Bladder microvascular endothelial cell (primary cell): Measurements from ENCODE around the gene ZFYVE27. TPM values are rescaled to one million over a fixed set of nuclear protein-coding genes. Genes with fewer than 3 reads are reported as not detected.

ENCODE experiments used
- total RNA-seq: library from RNA; depleted of rRNA; stranded (reverse); fragments of >200 nt; gene quantifications from 2 replicates; pipeline ENCODE4 v1.2.3, GENCODE V29; 2014

The ZFYVE27 gene
- 10.8 and 24.2 TPM in 2 replicates for total RNA-seq

GRCh38 chr10:97736902-97737769 is at the start of gene ZFYVE27:
TSS of gene ZFYVE27 (plus strand) at chr10:97737128. CDS start at chr10:97738478, 1,350 bp downstream.

DNA sequence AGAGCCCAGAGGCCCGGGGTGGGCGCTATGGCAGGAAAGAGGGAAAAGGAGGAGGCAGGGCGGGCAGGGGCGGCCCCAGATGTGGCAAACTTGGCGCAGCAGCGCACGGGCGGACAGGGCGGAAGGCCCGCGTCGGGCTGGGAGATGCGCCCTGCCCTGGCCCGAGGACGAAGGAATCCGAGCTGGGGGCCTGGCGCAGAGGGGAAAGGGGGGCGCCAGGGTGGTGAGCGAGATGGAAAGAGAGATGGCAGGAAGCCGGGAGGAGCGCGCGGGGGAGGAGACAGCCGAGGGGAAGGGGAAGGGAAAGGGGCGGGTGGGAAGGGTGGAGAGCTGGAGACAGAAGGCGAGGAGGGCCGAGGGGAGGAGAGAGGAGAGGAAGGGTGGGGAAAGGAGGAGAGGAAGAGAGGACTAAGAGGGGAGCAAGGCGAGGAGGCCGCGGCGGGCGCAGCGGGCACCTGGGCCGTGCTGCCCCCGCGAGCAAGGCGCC is 23.5 kb upstream of the ZFYVE27 start, which contains the start of gene MARVELD1:
Gene MARVELD1, plus strand, starts transcription at position 392 of the 487 bp plus-strand sequence. CDS start 147 bp downstream, outside the sequence.

DNA sequence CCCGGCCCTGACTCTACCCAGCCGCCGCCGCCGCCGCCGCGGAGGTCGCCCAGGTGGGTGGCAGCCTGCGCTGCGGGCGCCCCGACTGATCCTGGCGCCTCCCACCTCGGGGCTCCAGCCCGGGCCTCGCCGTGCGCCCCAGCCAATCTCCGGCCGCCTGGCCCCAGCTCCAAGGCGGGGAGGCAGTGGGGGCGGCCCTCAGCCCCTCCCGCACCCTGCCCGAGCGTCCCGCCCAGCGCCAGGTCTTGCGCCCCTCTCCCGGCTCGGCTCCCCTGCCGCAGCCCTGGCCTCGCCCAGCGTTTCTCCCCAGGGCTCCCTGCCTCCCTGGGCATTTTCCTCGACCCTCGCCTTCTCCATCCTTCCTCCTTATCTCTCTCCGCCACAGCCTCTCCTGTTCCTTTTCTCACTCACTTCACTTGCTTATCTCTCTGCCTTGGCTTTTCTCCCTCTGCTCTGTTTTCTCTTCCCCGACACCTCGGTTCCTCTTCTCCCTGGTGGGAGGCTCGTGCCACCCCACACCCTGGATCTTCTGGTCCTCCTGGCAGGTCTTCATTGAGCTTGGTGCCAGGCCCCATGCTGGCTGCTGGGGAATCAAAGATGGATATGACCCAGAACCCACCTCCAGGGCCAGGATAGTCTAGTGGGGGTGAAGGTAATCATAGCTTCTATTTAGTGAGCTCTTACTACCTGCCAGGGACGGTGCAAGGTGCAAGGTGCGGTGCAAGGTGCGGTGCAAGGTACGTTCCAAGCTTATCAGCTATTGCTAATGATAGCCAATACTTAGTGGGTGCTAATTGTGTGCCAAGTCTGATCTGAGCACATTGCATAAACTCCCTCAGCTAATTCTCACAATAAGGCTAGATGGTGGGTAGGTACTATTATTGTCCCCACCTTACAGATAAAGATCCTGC is 35.2 kb downstream of the ZFYVE27 start, which contains the start of gene SFRP5:
Gene SFRP5, minus strand, starts transcription at position 87 of the 911 bp plus-strand sequence. CDS start 166 bp downstream, outside the sequence.

Other genes with a start within 250 kb of the ZFYVE27 start
- gene MMS19, start 238.7 kb upstream of the ZFYVE27 start, total RNA-seq, result 59.3 and 78.1 TPM in 2 replicates
- 38.5 and 41.0 TPM in 2 replicates for gene UBTD1, start 238.2 kb upstream of the ZFYVE27 start, total RNA-seq
- gene ANKRD2, start 164.3 kb upstream of the ZFYVE27 start, total RNA-seq, result 0.44 and 0.49 TPM in 2 replicates
- gene HOGA1, start 152.7 kb upstream of the ZFYVE27 start, total RNA-seq, result 0.16 and 0.25 TPM in 2 replicates
- gene C10orf62, start 147.4 kb upstream of the ZFYVE27 start, total RNA-seq, result 0.06 TPM in 1 of 2 replicates, not detected in the other
- 2.3 and 3.8 TPM in 2 replicates for gene MORN4, start 103.6 kb upstream of the ZFYVE27 start, total RNA-seq
- gene PI4K2A, start 96.5 kb upstream of the ZFYVE27 start, total RNA-seq, result 8.4 and 13.6 TPM in 2 replicates
- gene AVPI1, start 49.9 kb upstream of the ZFYVE27 start, total RNA-seq, result 1.3 and 3.8 TPM in 2 replicates
- gene MARVELD1, start 23.4 kb upstream of the ZFYVE27 start, total RNA-seq, result 6.6 and 16.4 TPM in 2 replicates
- gene SFRP5, start 34.9 kb downstream of the ZFYVE27 start, total RNA-seq, result not detected in 2 replicates
- gene GOLGA7B, start 112.7 kb downstream of the ZFYVE27 start, total RNA-seq, result not detected in 2 replicates